PFSK-1 (cell line): ENCODE results near the gene ANO10.

Experiments used
- FOXP2 ChIP-seq: optimal IDR thresholded peaks from 2 replicates; pipeline ENCODE3; 2011; ENCODE audit warnings: borderline replicate concordance, control low read depth, inconsistent platforms; ENCODE audit not compliant: insufficient read depth; ENCODE audit errors: extremely low read length, extremely low read depth
- POLR2AphosphoS5 ChIP-seq: IDR thresholded peaks from 2 replicates; pipeline ENCODE4 v1.6.1; 2012; ENCODE audit warnings: low read depth, mild to moderate bottlenecking, control low read depth, low read length, moderate library complexity
- SIN3A ChIP-seq: IDR thresholded peaks from 2 replicates; pipeline ENCODE4 v1.6.1; 2012; ENCODE audit warnings: mild to moderate bottlenecking, low read length, moderate library complexity, borderline replicate concordance; ENCODE audit not compliant: insufficient read depth
- TAF1 ChIP-seq: IDR thresholded peaks from 2 replicates; pipeline ENCODE4 v1.6.1; 2012; ENCODE audit warnings: low read length, control low read depth, borderline replicate concordance; ENCODE audit not compliant: insufficient read depth
- TF ChIP-seq, protein P1 (sequence below), 2 experiments: IDR thresholded peaks; 2 replicates each; pipeline versions ENCODE4 v1.6.1 to v1.8.0; 2011 to 2012; ENCODE audit warnings: low read depth in 2 of 2, low read length in 2 of 2, control low read depth in 1 of 2, inconsistent platforms in 1 of 2, mild to moderate bottlenecking in 1 of 2, moderate library complexity in 1 of 2; ENCODE audit not compliant: insufficient read depth in 1 of 2

DNA sequence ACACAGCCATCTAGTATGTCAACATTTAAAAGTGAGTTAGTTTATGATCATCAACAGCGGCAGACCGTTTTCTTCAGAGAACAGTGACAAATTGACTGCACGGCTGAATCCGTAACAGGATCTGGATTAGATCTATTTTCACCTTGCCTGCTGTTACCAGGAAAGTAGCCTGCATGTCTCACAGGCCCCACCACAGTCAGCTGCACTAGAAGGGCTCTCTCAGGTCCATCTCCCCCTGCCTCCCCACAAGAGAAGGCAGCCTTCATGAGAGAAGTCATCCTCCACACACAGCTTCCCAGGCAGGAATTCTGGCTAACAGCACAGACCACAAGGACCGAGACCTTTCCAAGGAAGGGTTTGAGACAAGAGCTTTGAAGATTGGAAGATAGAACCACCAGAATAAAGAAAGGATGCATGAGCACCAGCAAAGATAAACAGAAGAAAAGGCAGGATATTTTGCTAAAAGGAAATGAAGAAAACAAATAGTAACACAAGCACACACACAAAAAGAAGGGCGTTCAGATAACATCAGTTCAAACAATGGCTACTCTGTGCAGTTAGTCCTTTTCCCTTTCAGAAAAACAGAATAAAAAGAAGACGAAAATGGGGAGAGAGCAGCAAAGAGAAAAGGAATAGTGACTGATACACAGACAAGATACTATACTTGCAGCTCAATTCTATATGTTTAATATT lies 208.0 kb downstream of the ANO10 start:
- TF ChIP-seq TAF1: no peak
- TF ChIP-seq, protein P1, sequence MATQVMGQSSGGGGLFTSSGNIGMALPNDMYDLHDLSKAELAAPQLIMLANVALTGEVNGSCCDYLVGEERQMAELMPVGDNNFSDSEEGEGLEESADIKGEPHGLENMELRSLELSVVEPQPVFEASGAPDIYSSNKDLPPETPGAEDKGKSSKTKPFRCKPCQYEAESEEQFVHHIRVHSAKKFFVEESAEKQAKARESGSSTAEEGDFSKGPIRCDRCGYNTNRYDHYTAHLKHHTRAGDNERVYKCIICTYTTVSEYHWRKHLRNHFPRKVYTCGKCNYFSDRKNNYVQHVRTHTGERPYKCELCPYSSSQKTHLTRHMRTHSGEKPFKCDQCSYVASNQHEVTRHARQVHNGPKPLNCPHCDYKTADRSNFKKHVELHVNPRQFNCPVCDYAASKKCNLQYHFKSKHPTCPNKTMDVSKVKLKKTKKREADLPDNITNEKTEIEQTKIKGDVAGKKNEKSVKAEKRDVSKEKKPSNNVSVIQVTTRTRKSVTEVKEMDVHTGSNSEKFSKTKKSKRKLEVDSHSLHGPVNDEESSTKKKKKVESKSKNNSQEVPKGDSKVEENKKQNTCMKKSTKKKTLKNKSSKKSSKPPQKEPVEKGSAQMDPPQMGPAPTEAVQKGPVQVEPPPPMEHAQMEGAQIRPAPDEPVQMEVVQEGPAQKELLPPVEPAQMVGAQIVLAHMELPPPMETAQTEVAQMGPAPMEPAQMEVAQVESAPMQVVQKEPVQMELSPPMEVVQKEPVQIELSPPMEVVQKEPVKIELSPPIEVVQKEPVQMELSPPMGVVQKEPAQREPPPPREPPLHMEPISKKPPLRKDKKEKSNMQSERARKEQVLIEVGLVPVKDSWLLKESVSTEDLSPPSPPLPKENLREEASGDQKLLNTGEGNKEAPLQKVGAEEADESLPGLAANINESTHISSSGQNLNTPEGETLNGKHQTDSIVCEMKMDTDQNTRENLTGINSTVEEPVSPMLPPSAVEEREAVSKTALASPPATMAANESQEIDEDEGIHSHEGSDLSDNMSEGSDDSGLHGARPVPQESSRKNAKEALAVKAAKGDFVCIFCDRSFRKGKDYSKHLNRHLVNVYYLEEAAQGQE (IDR thresholded peaks at IDR 0.05; ENCODE audit: insufficient read depth in 1 of 2, low read depth in 2 of 2, low read length in 2 of 2): no peak
- no peak for TF ChIP-seq POLR2AphosphoS5
- TF ChIP-seq FOXP2: no peak
- TF ChIP-seq SIN3A: no peak
